IPS-18a (cell line): Measurements from ENCODE around the gene SPATA6L.

Experiments used
- H3K27ac ChIP-seq: one replicate; pipeline ENCODE4 v1.5.1; 2013; ENCODE audit warnings: low read length
- H3K27me3 ChIP-seq: one replicate; pipeline ENCODE4 v1.6.1; 2013; ENCODE audit warnings: mild to moderate bottlenecking, low read length; ENCODE audit not compliant: control insufficient read depth, insufficient read depth
- H3K36me3 ChIP-seq: one replicate; pipeline ENCODE4 v1.6.1; 2013; ENCODE audit warnings: low read depth, low read length; ENCODE audit not compliant: control insufficient read depth
- H3K4me1 ChIP-seq: one replicate; pipeline ENCODE4 v1.6.1; 2013; ENCODE audit warnings: low read depth, low read length; ENCODE audit not compliant: control insufficient read depth
- H3K4me3 ChIP-seq: one replicate; pipeline ENCODE4 v1.5.1; 2013; ENCODE audit warnings: low read length
- H3K9ac ChIP-seq: one replicate; pipeline ENCODE4 v1.6.1; 2013; ENCODE audit warnings: mild to moderate bottlenecking, low read length, moderate library complexity
- H3K9me3 ChIP-seq: one replicate; pipeline ENCODE4 v1.6.1; 2013; ENCODE audit warnings: low read depth, low read length; ENCODE audit not compliant: control insufficient read depth

SPATA6L gene

GRCh38 chr9:4596165-4596922 lies 69.9 kb downstream of the SPATA6L start:
- H3K9ac ChIP-seq, result no peak overlapping the region
- H3K27ac ChIP-seq, result no peak overlapping the region
- no peaks in the 10 kb centered on the region for H3K36me3 ChIP-seq
- no peaks in the 10 kb centered on the region for H3K27me3 ChIP-seq
- no peak overlapping the region for H3K4me3 ChIP-seq
- H3K4me1 ChIP-seq, result no peaks in the 10 kb centered on the region
- no peaks in the 10 kb centered on the region for H3K9me3 ChIP-seq

DNA sequence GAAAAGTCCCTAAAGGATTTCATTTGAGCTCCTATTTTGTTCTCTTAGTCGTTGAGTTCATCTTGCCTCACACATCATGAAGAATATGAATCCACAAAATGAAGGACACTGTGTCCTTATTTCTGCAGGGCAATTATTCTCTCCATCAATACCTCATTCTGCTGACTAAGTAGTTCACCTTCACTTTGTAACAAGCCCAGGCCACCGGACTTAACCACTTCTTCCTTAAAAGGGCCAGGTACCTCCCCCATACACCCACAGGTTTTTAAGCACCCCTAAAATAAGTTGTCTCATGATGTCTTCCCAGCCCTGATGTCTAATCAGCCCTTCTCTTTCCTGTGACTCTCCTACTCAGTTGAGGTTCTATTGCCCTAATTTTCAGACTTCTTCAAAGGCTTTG lies 71.3 kb downstream of the SPATA6L start:
- Histone ChIP-seq H3K4me3 (no peak overlapping the region), H3K27me3 (no peaks in the 10 kb centered on the region)

GRCh38 chr9:4594545-4594944 lies 71.7 kb downstream of the SPATA6L start:
- H3K27me3 ChIP-seq, result no peaks in the 10 kb centered on the region
- no peak overlapping the region for H3K9ac ChIP-seq
- no peaks in the 10 kb centered on the region for H3K36me3 ChIP-seq
- H3K4me3 ChIP-seq, result no peak overlapping the region
- peaks cover 8% of the 10 kb centered on the region for H3K4me1 ChIP-seq
- no peaks in the 10 kb centered on the region for H3K9me3 ChIP-seq
- H3K27ac ChIP-seq, result no peak overlapping the region

More for the DNA sequence above, 71.3 kb downstream of the SPATA6L start:
- no peak overlapping the region for H3K27ac ChIP-seq
- H3K9ac ChIP-seq, result no peak overlapping the region
- no peaks in the 10 kb centered on the region for H3K9me3 ChIP-seq
- peaks cover 8% of the 10 kb centered on the region for H3K4me1 ChIP-seq
- no peaks in the 10 kb centered on the region for H3K36me3 ChIP-seq

- Histone ChIP-seq H3K27ac (no peak overlapping the region), H3K9ac (no peak overlapping the region), H3K36me3 (no peaks in the 10 kb centered on the region), H3K27me3 (no peaks in the 10 kb centered on the region), H3K4me3 (no peak overlapping the region), H3K4me1 (peaks cover 8% of the 10 kb centered on the region), H3K9me3 (no peaks in the 10 kb centered on the region)
Measured at GRCh38 chr9:4592886-4593285, 73.4 kb downstream of the SPATA6L start.

GRCh38 chr9:4592295-4592694 lies 74.0 kb downstream of the SPATA6L start:
- no peaks in the 10 kb centered on the region for H3K36me3 ChIP-seq
- H3K4me3 ChIP-seq, result no peak overlapping the region
- no peak overlapping the region for H3K9ac ChIP-seq
- no peaks in the 10 kb centered on the region for H3K27me3 ChIP-seq
- H3K4me1 ChIP-seq, result peaks cover 8% of the 10 kb centered on the region
- H3K9me3 ChIP-seq, result no peaks in the 10 kb centered on the region
- no peak overlapping the region for H3K27ac ChIP-seq

GRCh38 chr9:4591123-4591500 lies 75.2 kb downstream of the SPATA6L start:
- no peak overlapping the region for H3K4me3 ChIP-seq
- H3K9ac ChIP-seq, result no peak overlapping the region
- no peaks in the 10 kb centered on the region for H3K36me3 ChIP-seq
- H3K27ac ChIP-seq, result no peak overlapping the region
- H3K27me3 ChIP-seq, result no peaks in the 10 kb centered on the region
- H3K4me1 ChIP-seq, result peaks cover 8% of the 10 kb centered on the region
- no peaks in the 10 kb centered on the region for H3K9me3 ChIP-seq

DNA sequence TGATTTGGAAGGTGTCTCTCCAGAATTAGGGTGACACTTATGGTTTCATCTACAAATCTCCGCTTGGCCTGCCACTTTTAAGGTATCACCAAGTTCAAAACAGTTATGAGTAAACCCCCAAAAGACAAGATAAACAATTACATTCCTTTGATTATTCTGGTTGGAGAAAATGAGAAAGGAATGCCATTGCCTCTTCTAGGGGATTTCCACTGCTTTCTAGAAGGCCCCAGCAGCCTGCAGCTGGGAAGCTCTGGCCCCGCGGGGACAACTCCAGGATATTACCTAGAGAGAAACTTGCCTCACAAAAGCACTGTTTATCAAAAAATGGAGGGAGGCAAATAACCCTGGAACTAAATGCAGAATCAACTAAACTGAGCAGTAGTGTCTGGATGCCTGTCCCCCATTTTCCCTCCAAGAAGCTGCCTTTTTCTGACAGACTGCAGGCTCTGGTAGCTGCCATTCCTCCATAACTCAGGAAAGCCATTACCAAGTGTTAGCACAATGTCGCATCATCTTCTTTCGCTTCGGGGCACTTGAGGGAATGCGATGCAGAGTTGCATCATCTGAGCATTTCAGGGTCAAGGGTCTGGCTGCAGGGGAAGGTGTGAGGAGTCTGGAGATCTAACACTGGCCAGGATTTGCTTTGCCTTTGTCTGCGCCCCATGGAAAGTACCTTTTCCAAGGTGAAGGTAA lies 75.7 kb downstream of the SPATA6L start:
- H3K9ac ChIP-seq, result no peak overlapping the region
- no peak overlapping the region for H3K27ac ChIP-seq
- H3K4me3 ChIP-seq, result no peak overlapping the region
- peaks cover 8% of the 10 kb centered on the region for H3K4me1 ChIP-seq
- no peaks in the 10 kb centered on the region for H3K9me3 ChIP-seq
- H3K27me3 ChIP-seq, result no peaks in the 10 kb centered on the region
- H3K36me3 ChIP-seq, result no peaks in the 10 kb centered on the region

- no peak overlapping the region for H3K4me3 ChIP-seq
- H3K9me3 ChIP-seq, result no peaks in the 10 kb centered on the region
- H3K27ac ChIP-seq, result no peak overlapping the region
- peaks cover 8% of the 10 kb centered on the region for H3K4me1 ChIP-seq
- no peaks in the 10 kb centered on the region for H3K27me3 ChIP-seq
- H3K36me3 ChIP-seq, result no peaks in the 10 kb centered on the region
- no peak overlapping the region for H3K9ac ChIP-seq
Measured at GRCh38 chr9:4588721-4589120, 77.6 kb downstream of the SPATA6L start.

DNA sequence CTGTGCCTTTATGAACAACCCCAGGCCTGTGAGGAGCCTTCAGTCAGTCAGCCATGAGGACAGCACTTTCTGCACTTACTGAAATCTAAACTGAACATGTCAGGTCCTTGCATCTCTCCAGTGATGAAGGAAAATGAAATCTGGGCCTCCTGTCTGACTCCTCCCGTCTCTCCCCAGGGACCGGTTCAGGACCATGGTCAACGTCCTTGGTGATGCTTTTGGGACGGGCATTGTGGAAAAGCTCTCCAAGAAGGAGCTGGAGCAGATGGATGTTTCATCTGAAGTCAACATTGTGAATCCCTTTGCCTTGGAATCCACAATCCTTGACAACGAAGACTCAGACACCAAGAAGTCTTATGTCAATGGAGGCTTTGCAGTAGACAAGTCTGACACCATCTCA lies 81.1 kb downstream of the SPATA6L start:
- no peak overlapping the region for H3K9ac ChIP-seq
- H3K9me3 ChIP-seq, result no peaks in the 10 kb centered on the region
- H3K36me3 ChIP-seq, result no peaks in the 10 kb centered on the region
- H3K4me3 ChIP-seq, result no peak overlapping the region
- no peaks in the 10 kb centered on the region for H3K27me3 ChIP-seq
- H3K4me1 ChIP-seq, result no peaks in the 10 kb centered on the region
- H3K27ac ChIP-seq, result no peak overlapping the region

GRCh38 chr9:4584636-4585035 lies 81.6 kb downstream of the SPATA6L start:
- Histone ChIP-seq H3K4me3 (no peak overlapping the region), H3K36me3 (no peaks in the 10 kb centered on the region), H3K27ac (no peak overlapping the region), H3K9me3 (no peaks in the 10 kb centered on the region), H3K9ac (no peak overlapping the region), H3K4me1 (no peaks in the 10 kb centered on the region), H3K27me3 (no peaks in the 10 kb centered on the region)

DNA sequence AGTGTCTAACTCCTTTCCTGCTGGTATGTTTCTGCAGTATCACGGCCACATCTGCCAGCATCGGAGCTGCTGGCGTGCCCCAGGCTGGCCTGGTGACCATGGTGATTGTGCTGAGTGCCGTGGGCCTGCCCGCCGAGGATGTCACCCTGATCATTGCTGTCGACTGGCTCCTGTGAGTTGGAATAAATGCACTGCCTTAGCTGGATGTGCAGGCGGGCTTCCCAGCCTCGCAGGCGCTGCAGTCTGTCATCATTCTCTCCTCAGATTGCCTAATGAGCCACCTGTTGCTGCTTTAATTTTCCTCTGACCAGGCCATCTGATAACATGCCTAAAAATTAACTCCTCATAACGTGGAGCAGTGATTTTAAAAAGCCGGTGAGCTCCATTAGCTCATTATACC lies 83.3 kb downstream of the SPATA6L start:
- Histone ChIP-seq H3K36me3 (no peaks in the 10 kb centered on the region), H3K9ac (no peak overlapping the region), H3K27me3 (no peaks in the 10 kb centered on the region), H3K4me3 (no peak overlapping the region), H3K27ac (no peak overlapping the region), H3K4me1 (no peaks in the 10 kb centered on the region), H3K9me3 (no peaks in the 10 kb centered on the region)
